ENCODE results near the gene THPO. TPM values are rescaled to one million over a fixed set of nuclear protein-coding genes. Genes with fewer than 3 reads are reported as not detected.

Gene THPO
- total RNA-seq, 2 donors from 2014 or later = 1.1 TPM; not detected in 1

DNA sequence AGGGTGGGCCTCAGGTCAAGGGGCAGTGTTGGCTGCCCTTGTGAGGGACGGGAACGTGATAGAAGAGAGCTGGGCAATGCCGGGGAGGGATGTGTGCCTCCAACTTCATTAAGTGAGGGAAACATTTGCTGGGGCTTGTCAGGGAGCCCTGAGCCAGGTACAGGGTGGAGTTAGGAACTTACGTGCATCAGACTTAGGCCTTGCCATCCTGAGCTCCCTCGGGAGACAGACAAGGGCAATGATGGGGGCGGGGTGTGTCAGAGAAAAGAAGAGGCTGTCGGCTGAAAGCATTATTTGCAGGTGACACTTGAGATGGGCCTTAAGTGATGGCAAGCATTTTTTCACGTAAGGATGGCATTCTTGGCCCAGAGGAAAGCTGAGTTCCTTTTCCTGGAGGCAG is 39.0 kb downstream of the THPO start:
- TF ChIP-seq, protein P1, sequence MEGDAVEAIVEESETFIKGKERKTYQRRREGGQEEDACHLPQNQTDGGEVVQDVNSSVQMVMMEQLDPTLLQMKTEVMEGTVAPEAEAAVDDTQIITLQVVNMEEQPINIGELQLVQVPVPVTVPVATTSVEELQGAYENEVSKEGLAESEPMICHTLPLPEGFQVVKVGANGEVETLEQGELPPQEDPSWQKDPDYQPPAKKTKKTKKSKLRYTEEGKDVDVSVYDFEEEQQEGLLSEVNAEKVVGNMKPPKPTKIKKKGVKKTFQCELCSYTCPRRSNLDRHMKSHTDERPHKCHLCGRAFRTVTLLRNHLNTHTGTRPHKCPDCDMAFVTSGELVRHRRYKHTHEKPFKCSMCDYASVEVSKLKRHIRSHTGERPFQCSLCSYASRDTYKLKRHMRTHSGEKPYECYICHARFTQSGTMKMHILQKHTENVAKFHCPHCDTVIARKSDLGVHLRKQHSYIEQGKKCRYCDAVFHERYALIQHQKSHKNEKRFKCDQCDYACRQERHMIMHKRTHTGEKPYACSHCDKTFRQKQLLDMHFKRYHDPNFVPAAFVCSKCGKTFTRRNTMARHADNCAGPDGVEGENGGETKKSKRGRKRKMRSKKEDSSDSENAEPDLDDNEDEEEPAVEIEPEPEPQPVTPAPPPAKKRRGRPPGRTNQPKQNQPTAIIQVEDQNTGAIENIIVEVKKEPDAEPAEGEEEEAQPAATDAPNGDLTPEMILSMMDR (IDR thresholded peaks at IDR 0.05) = no peak

GRCh38 chr3:184338511-184338945 is 39.5 kb downstream of the THPO start:
- peak overlapping the region; percentile 92 to 94 for H3K27ac ChIP-seq
- TF ChIP-seq, protein P1 (IDR thresholded peaks at IDR 0.05) = peak; percentile 44
- H3K9me3 ChIP-seq = no peaks in the 10 kb centered on the region
- peak overlapping the region; percentile 93 for H3K4me3 ChIP-seq
- peaks cover 16 to 40% of the 10 kb centered on the region in 2 donors for H3K4me1 ChIP-seq (ENCODE audit: control insufficient read depth in 1 of 2, low read depth in 2 of 2)
- ATAC-seq (ENCODE audit: insufficient number of reproducible peaks, low FRiP score, low read depth) = peak; percentile 21
- H3K27me3 ChIP-seq (replicated peaks; ENCODE audit: insufficient read depth) = no peaks in the 10 kb centered on the region
- H3K36me3 ChIP-seq = peaks cover 25% of the 10 kb centered on the region
- DNase-seq (ENCODE audit: low spot score) = peak; percentile 60

More for the DNA sequence above, 39.0 kb downstream of the THPO start:
- peaks cover 16 to 40% of the 10 kb centered on the region in 2 donors for H3K4me1 ChIP-seq (ENCODE audit: control insufficient read depth in 1 of 2, low read depth in 2 of 2)
- ATAC-seq (ENCODE audit: insufficient number of reproducible peaks, low FRiP score, low read depth) = no peak
- H3K9me3 ChIP-seq = no peaks in the 10 kb centered on the region
- H3K27me3 ChIP-seq (replicated peaks; ENCODE audit: insufficient read depth) = no peaks in the 10 kb centered on the region
- H3K4me3 ChIP-seq = peak overlapping the region; percentile 93
- peaks cover 23% of the 10 kb centered on the region for H3K36me3 ChIP-seq
- no peak for DNase-seq (ENCODE audit: low spot score)
- H3K27ac ChIP-seq = peak overlapping the region; percentile 92 to 94

GRCh38 chr3:184337981-184338380 is 40.0 kb downstream of the THPO start:
- H3K36me3 ChIP-seq = peaks cover 27% of the 10 kb centered on the region
- peaks cover 16 to 40% of the 10 kb centered on the region in 2 donors for H3K4me1 ChIP-seq (ENCODE audit: control insufficient read depth in 1 of 2, low read depth in 2 of 2)
- DNase-seq (ENCODE audit: low spot score) (no peak), ATAC-seq (ENCODE audit: insufficient number of reproducible peaks, low FRiP score, low read depth) (no peak)
- H3K4me3 ChIP-seq = peak overlapping the region; percentile 93
- H3K27ac ChIP-seq = peak overlapping the region; percentile 92 to 94
- TF ChIP-seq, protein P1 (IDR thresholded peaks at IDR 0.05) = no peak
- no peaks in the 10 kb centered on the region for H3K9me3 ChIP-seq
- H3K27me3 ChIP-seq (replicated peaks; ENCODE audit: insufficient read depth) = no peaks in the 10 kb centered on the region

- H3K9me3 ChIP-seq = no peaks in the 10 kb centered on the region
- H3K4me1 ChIP-seq (ENCODE audit: control insufficient read depth in 1 of 2, low read depth in 2 of 2) = peaks cover 16 to 40% of the 10 kb centered on the region in 2 donors
- DNase-seq (ENCODE audit: low spot score) (peak; percentile 67), ATAC-seq (ENCODE audit: insufficient number of reproducible peaks, low FRiP score, low read depth) (peak; percentile 57)
- H3K4me3 ChIP-seq = peak within 1 kb of the TSS; percentile 93
- TF ChIP-seq, protein P1 (IDR thresholded peaks at IDR 0.05) = no peak
- H3K36me3 ChIP-seq = peaks cover 26% of the 10 kb centered on the region
- H3K27me3 ChIP-seq (replicated peaks; ENCODE audit: insufficient read depth) = no peaks in the 10 kb centered on the region
- H3K27ac ChIP-seq = peak within 1 kb of the TSS; percentile 92 to 94
Measured at GRCh38 chr3:184337399-184337714, 40.6 kb downstream of the THPO start, which contains the start of gene FAM131A. Gene FAM131A, plus strand, starts transcription at chr3:184337600. Its CDS starts 31 bp downstream, at chr3:184337631.

DNA sequence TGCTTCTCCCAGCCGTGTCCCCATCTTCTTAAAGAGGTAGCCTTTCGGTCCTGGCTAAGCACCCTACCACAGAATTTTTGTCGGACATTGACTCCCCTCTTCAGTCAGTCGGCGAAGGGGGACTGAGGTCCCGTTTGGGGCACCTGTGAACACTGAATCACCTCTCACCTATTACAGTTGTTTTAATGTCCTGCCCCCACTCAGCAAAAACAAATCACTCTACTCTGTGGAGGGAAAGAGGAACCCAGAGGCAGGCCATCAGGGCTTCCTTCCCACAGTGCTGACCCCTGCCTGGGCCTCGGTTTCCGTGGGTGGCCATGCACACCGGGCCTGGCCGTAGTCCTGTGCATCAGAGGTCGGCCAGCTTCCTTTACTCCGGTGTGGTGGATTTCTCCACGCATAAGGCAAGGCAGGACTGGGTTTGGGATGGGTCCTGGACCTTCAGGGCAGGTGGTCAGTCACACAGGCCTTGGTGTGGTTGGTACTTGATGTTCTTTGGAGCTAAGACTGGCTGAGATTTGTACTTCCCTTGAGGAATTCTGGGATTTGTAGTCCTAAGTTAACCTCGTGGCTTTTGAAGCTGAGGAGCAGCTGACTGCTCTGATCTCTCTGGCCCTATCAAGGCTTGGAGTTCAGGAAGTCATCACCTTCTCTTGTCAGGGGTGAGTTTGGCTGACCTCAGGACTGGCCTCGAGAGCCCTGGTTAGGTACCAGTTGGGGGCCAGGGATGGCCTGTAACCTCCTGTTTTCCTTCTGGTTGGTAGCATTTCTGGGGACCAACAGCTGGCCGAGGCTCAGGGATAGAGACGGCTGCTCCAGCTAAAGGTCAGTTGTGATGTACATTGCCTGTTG is 41.2 kb downstream of the THPO start:
- peaks cover 16 to 43% of the 10 kb centered on the region in 2 donors for H3K4me1 ChIP-seq (ENCODE audit: control insufficient read depth in 1 of 2, low read depth in 2 of 2)
- no peaks in the 10 kb centered on the region for H3K27me3 ChIP-seq (replicated peaks; ENCODE audit: insufficient read depth)
- H3K36me3 ChIP-seq = peaks cover 26% of the 10 kb centered on the region
- H3K27ac ChIP-seq = peak overlapping the region; percentile 92 to 94
- ATAC-seq (ENCODE audit: insufficient number of reproducible peaks, low FRiP score, low read depth) (peak; percentile 51), DNase-seq (ENCODE audit: low spot score) (no peak)
- no peaks in the 10 kb centered on the region for H3K9me3 ChIP-seq
- TF ChIP-seq, protein P1 (IDR thresholded peaks at IDR 0.05) = no peak
- H3K4me3 ChIP-seq = peak overlapping the region; percentile 93

All from thoracic aorta (tissue), 2 donors.